Large intestine (tissue), 3 donors: Measurements from ENCODE around the gene ATP8A1. TPM values are rescaled to one million over a fixed set of nuclear protein-coding genes. Genes with fewer than 3 reads are reported as not detected.
"Not testable (repeated sequence)": the region's sequence is repeated elsewhere in the genome, so short reads cannot be mapped to it uniquely, and the experiment has no call there.

Experiments used
- DNase-seq, 2 donors: peaks; one replicate each; pipeline versions ENCODE4 v3.0.0 to v3.0.0-alpha.2; 2013
- H3K27ac ChIP-seq: one replicate; pipeline ENCODE4 v1.5.1; 2013; ENCODE audit warnings: low read length
- H3K27me3 ChIP-seq: 2 replicates; pipeline ENCODE4 v1.6.1; 2013; ENCODE audit warnings: low read length; ENCODE audit not compliant: control insufficient read depth, insufficient read depth
- H3K36me3 ChIP-seq: 2 replicates; pipeline ENCODE4 v1.6.1; 2013; ENCODE audit warnings: low read length; ENCODE audit not compliant: control insufficient read depth, insufficient read depth
- H3K4me1 ChIP-seq: one replicate; pipeline ENCODE4 v1.6.1; 2013; ENCODE audit warnings: low read length; ENCODE audit not compliant: control insufficient read depth, insufficient read depth
- H3K4me3 ChIP-seq: one replicate; pipeline ENCODE4 v1.5.1; 2013; ENCODE audit warnings: low read length
- H3K9me3 ChIP-seq: one replicate; pipeline ENCODE4 v1.6.1; 2013; ENCODE audit warnings: mild to moderate bottlenecking, low read depth, low read length, moderate library complexity; ENCODE audit not compliant: control insufficient read depth
- WGBS: methylation state at CpG from one replicate; pipeline ENCODE4 v1.1.5; 2013; ENCODE audit warnings: low lambda C conversion rate; ENCODE audit not compliant: insufficient coverage; 5-methylcytosine and 5-hydroxymethylcytosine counted together
- polyA plus RNA-seq: library from polyadenylated mRNA; unstranded; fragments of 120-200 nt; gene quantifications from one replicate; pipeline ENCODE4 v1.2.1, GENCODE V29; 2013

ATP8A1 gene
- polyA plus RNA-seq, 1 donor, result 58.8 TPM

DNA sequence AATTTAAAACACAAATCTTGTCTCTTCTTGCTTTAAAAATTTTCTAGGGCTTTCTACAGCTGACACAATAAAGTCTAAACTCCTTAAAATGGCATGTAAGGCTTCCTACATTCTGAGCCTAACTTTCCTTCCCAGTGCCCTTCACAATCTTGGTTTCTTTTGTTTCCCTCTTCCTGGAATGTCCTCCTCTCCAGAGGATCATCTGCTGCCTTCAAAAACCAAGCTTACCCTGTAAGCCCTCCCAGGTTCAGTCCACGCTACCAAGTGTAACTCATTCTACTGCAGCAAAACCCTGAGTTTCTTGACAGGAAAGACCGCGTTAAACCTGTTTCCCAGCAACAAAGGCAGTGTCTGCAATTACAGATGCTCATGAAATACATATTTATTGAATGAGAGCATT lies 168.4 kb downstream of the ATP8A1 start:
- H3K36me3 ChIP-seq, result peaks cover 6% of the 10 kb centered on the region
- H3K4me3 ChIP-seq, result no peak overlapping the region
- no peaks in the 10 kb centered on the region for H3K9me3 ChIP-seq
- H3K27me3 ChIP-seq, result no peaks in the 10 kb centered on the region
- peaks cover 11% of the 10 kb centered on the region for H3K4me1 ChIP-seq
- no peak for DNase-seq
- WGBS, result 100% methylated on average over 1 of the region's 3 CpGs
- H3K27ac ChIP-seq, result no peak overlapping the region

DNA sequence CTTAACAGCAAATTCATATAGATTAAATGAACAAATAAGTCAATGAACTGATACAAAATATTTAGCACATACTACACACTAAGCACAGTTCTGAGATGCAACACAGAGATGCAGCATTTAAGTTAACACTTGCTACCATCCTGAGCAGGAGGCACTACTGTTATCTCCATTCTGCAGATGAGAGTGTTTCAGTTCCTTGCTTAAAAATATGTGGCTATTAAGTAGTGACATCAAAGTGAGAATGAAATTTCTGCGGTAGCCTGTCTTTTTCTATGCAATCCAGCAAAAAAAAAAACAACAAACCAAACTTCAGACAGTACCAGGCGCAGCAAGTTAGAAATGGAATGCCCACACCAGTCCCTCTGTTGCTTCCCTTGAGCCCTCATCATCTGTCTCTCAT lies 168.8 kb downstream of the ATP8A1 start:
- H3K27me3 ChIP-seq, result no peaks in the 10 kb centered on the region
- peaks cover 9% of the 10 kb centered on the region for H3K36me3 ChIP-seq
- H3K27ac ChIP-seq, result no peak overlapping the region
- WGBS, result 100% methylated on average over 1 of the region's 2 CpGs
- H3K9me3 ChIP-seq, result no peaks in the 10 kb centered on the region
- H3K4me3 ChIP-seq, result no peak overlapping the region
- DNase-seq, result no peak
- H3K4me1 ChIP-seq, result peaks cover 11% of the 10 kb centered on the region

DNA sequence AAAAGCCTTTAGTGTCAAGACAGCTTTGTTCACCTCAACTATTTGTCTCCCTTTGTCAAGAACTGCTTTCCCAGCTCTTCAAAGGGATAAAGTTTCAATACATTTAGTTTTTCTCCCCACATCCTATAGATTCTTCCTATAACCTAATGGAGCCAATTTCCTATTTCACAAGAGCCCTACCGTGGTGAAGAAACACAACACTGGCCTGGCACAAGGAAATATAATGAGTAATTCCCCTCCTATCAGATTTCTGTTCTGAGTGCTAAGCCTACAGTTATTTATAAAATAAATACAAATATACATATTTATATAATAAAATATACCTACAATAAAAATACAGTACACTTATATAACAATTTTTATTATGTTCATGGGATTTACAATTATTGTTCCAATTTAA lies 169.7 kb downstream of the ATP8A1 start:
- no peak for DNase-seq
- H3K4me3 ChIP-seq, result no peak overlapping the region
- no peak overlapping the region for H3K27ac ChIP-seq
- 60% methylated on average over 1 of the region's 1 CpG for WGBS
- no peaks in the 10 kb centered on the region for H3K9me3 ChIP-seq
- no peaks in the 10 kb centered on the region for H3K27me3 ChIP-seq
- peaks cover 5% of the 10 kb centered on the region for H3K4me1 ChIP-seq
- peaks cover 10% of the 10 kb centered on the region for H3K36me3 ChIP-seq

DNA sequence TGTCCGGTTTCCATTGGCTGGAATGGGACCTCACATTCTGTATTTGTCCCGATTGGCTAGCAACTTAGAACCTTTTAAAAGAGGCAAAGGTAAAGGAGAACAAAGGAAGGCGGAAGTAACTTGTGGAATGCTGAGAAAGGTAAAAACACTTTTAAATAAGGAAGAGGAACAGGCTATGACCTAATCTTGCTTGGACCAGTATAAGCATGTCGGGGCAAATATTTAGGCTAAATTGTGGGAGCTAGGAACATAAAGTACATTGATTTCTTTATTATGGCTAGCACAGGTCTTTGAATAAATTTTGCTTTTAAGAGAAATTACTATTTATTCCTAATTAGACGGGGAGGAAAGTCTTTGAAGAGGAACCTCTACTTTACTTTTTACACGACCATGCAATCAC lies 170.7 kb downstream of the ATP8A1 start:
- peaks cover 12% of the 10 kb centered on the region for H3K36me3 ChIP-seq
- not testable (repeated sequence) for H3K4me3 ChIP-seq, DNase-seq, H3K9me3 ChIP-seq, H3K4me1 ChIP-seq, H3K27ac ChIP-seq, H3K27me3 ChIP-seq
- WGBS, result 96% methylated on average over 3 of the region's 6 CpGs

DNA sequence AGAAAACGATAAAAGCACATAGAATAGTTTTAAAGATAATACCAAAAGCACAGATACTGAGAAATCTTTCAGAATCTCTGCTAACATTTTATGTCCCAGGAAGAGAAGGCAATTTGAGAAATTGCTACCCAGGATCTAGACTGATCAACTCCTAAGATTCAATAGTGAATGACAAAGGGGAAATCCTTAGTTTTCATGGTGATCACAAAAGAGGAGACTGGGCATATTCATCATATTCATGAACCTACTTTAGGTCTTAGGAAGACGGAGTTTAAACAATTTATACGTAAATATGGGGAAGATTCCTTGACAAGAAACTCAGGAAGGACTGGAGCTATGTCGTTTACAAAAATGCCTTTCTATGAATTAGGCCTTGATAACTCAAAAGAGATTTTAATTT lies 172.3 kb downstream of the ATP8A1 start:
- 90% methylated on average over 3 of the region's 4 CpGs for WGBS
- H3K4me1 ChIP-seq, result no peaks in the 10 kb centered on the region
- H3K27ac ChIP-seq, result no peak overlapping the region
- H3K27me3 ChIP-seq, result no peaks in the 10 kb centered on the region
- H3K9me3 ChIP-seq, result no peaks in the 10 kb centered on the region
- no peak for DNase-seq
- peaks cover 17% of the 10 kb centered on the region for H3K36me3 ChIP-seq
- no peak overlapping the region for H3K4me3 ChIP-seq

DNA sequence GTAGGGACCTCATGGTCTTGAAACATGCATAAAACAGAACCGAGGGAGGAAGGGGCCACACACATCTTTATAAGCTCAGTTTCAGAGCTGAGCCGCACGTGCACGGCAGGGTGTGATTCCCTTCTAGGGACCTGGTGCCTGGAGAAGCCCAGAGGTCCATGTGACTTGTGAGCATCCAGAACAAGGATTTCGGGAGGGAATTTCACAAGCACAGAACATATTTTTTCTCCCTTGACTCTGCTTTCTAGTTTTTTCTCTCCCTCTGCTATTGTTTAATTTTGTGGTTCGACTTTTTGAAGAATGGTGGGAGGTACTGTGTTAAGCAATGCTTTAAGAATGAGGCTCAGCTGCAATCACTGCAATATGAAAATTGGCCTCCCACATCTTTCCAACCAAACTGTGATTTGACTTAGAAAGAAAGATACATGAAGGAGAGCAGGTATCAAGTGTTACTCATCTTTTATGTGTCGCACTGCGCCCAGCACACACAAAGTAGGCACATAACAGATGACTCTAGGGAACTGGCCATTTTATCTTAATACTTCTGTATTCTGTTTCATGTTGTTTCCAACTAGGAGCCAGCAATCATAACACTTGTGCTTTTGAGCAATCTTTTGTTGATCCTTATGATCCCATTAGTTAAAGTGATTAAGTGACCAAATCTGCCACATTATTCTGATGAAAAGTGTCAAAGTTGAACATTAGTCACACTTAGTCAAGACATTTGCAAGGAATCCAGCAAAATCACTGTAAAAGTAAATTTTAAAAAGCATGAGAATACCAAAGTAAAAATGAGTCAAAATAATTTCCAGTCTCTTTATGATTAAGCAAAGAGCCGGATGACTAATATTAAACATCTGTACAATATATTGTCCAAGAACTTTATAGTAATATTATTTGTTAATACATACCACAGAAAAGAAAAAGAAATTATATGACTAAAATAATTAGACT lies 173.2 kb downstream of the ATP8A1 start:
- H3K36me3 ChIP-seq, result peaks cover 17% of the 10 kb centered on the region
- no peak overlapping the region for H3K4me3 ChIP-seq
- no peaks in the 10 kb centered on the region for H3K27me3 ChIP-seq
- no peaks in the 10 kb centered on the region for H3K9me3 ChIP-seq
- no peaks in the 10 kb centered on the region for H3K4me1 ChIP-seq
- 33% methylated on average over 1 of the region's 9 CpGs for WGBS
- DNase-seq, result no peak
- H3K27ac ChIP-seq, result no peak overlapping the region

DNA sequence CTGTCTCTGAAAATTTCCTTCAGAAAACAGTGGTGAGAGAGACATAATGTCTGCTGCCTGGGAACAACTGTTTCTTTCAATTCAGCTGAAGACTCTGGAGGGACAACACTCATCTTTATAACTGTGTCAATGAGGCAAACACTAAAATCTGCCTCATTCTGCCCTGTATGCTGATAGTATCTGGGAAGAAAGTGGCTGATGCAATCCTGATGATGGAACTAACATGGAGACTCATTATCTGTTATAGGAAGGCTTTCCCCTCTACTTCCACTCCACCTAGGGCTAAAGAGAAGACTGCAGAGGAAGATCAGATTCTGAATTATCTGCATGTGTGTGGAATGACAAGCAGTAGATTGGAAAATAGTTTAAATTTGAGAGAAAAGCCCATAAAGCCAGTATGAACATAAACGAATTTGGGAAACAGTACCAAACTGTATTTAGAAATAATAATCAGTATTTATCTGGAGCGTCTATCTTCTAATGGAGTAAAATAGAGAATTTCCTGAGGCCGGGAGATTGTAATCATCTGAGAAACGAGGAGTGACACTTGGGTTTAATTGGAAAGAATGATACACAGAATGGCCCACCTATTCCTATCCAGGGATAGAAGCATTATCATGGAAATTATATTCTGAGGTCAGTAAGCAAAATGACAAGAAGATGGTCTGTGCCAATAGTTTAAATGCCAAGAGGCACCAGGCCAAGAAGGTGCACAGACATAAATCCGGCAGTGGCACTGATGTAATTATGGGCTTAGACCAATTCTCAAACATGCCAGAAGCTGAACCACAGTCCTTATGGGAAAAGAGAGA lies 174.2 kb downstream of the ATP8A1 start:
- peaks cover 17% of the 10 kb centered on the region for H3K36me3 ChIP-seq
- H3K4me3 ChIP-seq, result no peak overlapping the region
- no peaks in the 10 kb centered on the region for H3K4me1 ChIP-seq
- H3K27ac ChIP-seq, result no peak overlapping the region
- DNase-seq, result no peak
- no peaks in the 10 kb centered on the region for H3K9me3 ChIP-seq
- 86% methylated on average over 5 of the region's 5 CpGs for WGBS
- H3K27me3 ChIP-seq, result no peaks in the 10 kb centered on the region

DNA sequence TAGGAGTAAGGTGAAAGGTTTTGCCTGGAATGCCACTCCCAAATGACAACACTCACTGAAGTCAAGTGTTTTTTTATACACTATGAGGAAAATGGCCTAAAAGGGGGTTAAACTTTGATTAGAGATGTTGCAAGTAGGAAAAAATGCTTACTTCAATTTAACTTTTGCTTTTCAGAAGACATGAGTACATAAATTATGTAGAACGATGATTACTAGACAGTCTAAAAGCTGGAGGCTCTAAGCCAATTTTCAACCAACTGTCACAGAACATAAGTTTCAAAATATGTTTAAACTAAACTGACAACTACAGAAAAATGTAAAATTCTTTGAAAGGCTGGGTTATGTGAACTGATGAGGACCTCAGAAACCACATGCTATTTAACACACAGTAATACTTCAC lies 176.2 kb downstream of the ATP8A1 start:
- H3K4me3 ChIP-seq, result no peak overlapping the region
- no peak overlapping the region for H3K27ac ChIP-seq
- H3K36me3 ChIP-seq, result peaks cover 17% of the 10 kb centered on the region
- no peaks in the 10 kb centered on the region for H3K4me1 ChIP-seq
- H3K27me3 ChIP-seq, result no peaks in the 10 kb centered on the region
- DNase-seq, result no peak
- H3K9me3 ChIP-seq, result no peaks in the 10 kb centered on the region
- WGBS, result 100% methylated on average over 1 of the region's 1 CpG

DNA sequence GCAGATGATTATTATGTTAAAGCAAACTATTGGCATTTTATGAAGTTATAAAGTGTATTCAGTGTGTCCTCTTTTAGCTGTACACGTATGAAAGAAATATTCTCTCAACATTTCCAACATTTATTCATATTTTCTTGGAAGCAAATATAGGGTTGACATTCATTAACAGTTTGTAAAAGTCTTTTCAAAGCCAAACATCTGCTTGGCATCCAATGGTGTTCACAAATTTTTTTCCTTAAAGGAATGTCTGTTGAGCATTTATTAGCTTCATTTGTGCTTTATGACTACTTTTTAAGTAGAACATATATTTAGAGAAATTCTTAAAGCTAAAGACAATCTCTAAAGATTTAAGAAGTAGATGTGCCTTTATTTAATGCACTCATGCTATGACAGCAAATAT lies 176.6 kb downstream of the ATP8A1 start:
- DNase-seq, result no peak
- H3K4me3 ChIP-seq, result no peak overlapping the region
- no peaks in the 10 kb centered on the region for H3K4me1 ChIP-seq
- no peaks in the 10 kb centered on the region for H3K27me3 ChIP-seq
- H3K27ac ChIP-seq, result no peak overlapping the region
- H3K9me3 ChIP-seq, result no peaks in the 10 kb centered on the region
- peaks cover 17% of the 10 kb centered on the region for H3K36me3 ChIP-seq
- no CpG with 5 or more reads among the region's 1 CpG for WGBS

DNA sequence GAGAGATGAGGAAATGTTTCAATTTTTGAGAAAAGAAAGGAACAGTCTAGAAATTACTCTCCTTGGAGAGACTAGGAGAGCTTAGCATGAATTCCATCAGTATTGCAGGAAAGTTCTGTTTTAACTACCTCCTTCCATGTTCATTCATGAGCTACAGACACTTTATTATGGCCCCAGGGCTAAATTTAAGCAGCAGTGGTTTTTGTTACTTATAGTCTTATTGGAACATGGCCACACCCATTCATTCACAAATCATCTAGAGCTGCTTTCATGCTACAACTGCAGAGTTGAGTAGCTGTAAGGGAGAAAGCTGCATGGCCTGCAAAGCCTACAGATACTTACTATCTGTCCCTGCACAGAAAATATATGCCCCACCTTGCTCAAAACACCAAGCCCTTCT lies 178.0 kb downstream of the ATP8A1 start:
- Histone ChIP-seq H3K27me3 (no peaks in the 10 kb centered on the region), H3K4me3 (no peak overlapping the region), H3K27ac (no peak overlapping the region), H3K4me1 (no peaks in the 10 kb centered on the region), H3K9me3 (no peaks in the 10 kb centered on the region), H3K36me3 (peaks cover 17% of the 10 kb centered on the region)
- DNase-seq, result no peak
